GM21360 (cell line): Measurements from ENCODE around the gene PPP2R5A.
"Not testable (repeated sequence)": the region's sequence is repeated elsewhere in the genome, so short reads cannot be mapped to it uniquely, and the experiment has no call there.

ENCODE experiments used
- ATAC-seq: cut with Tn5 transposase; IDR thresholded peaks from one replicate; pipeline ENCODE4 v1.9.1; 2021; ENCODE audit warnings: mild to moderate bottlenecking, moderate library complexity; ENCODE audit not compliant: unreplicated experiment

PPP2R5A gene

GRCh38 chr1:212351588-212352362 lies 66.6 kb downstream of the PPP2R5A start:
- no peak for ATAC-seq

DNA sequence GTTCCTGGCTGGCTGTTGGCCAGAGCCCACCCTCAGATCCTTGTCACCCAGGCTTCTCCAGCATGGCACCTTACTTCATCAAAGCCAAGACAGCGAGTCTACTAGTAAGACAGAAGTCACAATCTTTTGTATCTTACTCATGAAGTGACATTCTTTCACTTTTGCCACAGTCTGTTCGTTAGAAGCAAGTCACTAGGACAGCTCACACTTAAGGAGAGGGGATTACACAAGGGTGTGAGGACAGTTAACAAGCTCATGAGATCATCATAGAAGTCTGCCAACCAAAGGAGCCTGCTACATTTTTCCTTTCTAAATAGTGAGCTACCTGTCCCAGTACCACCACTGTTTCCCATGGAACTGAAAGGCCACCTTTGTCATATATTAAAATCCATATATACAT lies 68.0 kb downstream of the PPP2R5A start:
- no peak for ATAC-seq

DNA sequence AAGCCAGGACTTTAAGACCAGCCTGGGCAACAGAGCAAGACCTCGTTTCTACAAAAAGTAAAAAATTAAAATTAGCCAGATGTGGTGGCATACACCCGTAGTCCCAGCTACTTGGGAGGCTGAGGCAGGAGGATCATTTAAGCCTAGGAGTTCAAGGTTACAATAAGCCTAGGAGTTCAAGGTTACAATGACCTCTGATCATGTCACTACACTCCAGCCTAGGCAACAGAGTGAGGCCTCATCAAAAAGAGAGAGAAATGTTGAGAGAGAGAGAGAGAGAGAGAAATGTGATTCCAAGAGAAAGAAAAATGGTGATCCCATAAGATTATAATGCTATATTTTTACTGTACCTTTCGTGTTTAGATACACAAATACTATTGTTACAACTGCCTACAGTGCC lies 69.3 kb downstream of the PPP2R5A start:
- ATAC-seq = no peak

DNA sequence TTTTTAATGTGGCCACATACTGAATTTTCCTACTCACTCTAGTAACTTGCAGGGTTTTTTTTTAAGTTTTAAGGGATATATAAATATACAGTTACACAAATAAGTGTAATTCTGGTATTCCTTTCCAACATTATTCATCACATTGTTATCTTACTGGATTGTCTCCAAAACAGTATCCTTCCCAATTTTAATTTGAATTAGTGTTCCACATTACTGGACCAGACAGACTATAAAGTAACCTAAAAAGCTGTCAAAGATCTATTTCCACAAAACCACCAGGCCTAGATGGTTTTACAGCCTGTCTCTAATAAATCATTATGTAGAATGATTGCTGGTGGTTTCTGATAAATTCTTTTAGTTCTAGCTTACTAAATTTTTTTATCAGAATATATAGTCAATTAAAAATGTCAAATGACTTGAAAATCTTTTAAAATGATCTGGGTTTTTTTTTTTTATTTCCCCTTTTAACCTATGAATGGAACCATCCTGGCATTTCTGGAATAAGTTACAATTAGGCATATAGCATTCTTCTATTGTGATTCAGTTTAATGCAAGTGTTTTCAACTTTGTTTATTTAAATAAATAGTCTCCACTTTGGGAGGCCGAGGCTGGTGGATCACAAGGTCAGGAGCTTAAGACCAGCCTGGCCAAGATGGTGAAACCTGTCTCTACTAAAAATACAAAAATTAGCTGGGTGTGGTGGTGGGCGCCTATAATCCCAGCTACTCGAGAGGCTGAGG lies 70.2 kb downstream of the PPP2R5A start:
- ATAC-seq = no peak

GRCh38 chr1:212359794-212360479 lies 74.7 kb downstream of the PPP2R5A start:
- ATAC-seq = no peak

GRCh38 chr1:212364985-212365384 lies 79.8 kb downstream of the PPP2R5A start:
- ATAC-seq = no peak

DNA sequence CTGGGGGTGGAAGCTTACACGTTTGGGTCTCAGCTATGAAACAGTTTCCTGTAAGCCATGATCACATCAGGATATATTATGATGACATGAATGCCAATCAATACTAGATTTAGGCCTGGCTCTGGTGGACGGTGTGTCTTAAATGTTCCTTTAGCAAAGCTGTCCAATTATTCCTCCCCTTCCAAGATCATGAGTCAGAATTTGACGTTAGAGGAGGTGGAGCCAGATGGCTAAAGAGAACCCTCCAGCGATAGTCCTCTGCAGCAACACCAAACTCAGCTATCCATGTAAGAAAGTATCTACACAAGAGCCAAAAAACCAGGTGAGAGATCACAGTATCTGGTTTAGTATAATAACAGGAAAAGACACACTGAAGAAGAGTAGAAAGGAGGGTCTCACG lies 81.7 kb downstream of the PPP2R5A start:
- ATAC-seq = no peak

- no peak for ATAC-seq
These were observed 82.4 kb downstream of the PPP2R5A start for GRCh38 chr1:212367474-212368072.

DNA sequence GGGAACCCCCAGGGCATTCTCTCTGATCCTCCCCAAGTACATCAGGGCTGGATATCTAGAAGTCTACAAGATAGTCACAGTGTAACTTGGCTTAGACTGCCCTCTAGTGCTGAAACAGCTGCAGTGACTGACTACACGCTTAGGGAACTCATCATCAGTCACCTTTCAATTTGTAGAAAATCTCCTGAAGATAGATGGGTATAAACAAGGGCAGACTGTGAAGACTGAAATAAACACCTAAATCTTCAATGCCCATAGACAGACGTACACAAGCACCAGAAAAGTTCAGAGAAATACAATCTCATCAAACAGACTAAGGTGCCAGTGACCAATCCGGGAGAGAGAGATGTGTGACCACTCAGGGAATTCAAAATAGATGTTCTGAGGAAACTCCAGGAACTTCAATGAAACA lies 82.9 kb downstream of the PPP2R5A start:
- no peak for ATAC-seq

DNA sequence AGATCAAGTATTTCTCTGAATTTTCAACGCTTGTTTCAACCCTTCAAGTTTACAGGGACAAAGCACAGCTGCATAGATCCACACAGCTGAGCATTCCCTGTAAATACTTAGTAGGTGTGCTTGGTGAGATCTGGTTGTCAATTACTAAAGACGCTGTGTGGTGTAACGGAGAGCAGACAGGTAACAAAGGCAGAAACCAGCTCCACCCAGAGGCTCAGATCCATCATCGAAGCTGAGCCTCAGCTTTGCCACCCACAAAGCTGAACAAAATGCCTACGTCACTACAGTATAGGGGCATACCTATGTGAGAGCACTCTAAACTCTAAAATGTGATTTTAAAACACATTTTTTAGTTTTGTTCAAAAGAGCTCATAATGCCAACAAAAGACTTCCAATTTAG lies 90.8 kb downstream of the PPP2R5A start:
- no peak for ATAC-seq

DNA sequence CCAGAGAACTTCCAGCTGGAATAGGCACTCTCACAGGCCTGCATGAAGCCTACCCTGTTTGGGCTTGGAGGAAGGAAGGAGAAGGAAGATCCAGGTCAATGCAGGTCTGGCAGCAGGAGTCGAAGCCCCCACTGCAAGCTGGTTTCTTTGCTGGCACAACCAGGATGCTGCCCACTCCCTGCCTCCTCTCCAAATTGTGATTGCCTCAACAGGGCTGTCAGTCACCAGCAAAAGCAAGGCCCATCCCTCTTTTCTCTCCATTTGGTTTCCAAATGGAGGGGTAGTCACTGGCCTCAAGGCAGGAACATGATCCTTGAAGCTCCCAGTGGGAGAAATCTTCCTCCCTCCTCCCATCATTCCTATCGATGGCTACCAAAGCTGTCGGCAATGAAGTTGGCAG lies 92.4 kb downstream of the PPP2R5A start:
- no peak for ATAC-seq

- no peak for ATAC-seq
These were observed 94.2 kb downstream of the PPP2R5A start for GRCh38 chr1:212379366-212379765.

GRCh38 chr1:212381397-212382035 lies 96.3 kb downstream of the PPP2R5A start:
- ATAC-seq = no peak

DNA sequence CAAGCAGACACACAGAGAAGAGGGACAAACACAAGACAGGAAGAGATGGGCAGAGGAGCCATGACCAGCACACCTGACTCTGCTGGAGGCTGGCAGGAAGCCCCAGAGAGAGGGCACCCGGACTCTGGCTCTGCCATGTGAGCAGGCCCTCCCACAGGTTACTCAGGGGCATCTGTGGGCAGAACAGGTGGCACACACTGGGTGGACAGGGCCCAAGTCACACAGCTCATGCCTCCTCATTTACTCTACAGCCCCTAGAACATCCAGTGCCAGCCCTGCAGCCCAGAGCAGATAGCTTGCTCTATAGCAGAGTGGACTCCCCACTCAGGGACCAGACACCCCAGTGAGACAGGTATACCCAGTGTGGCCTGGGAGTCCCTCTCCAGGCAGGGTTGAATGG lies 100.8 kb downstream of the PPP2R5A start:
- ATAC-seq = no peak

GRCh38 chr1:212388985-212389716 lies 103.9 kb downstream of the PPP2R5A start:
- no peak for ATAC-seq

- ATAC-seq = not testable (repeated sequence)
These were observed 110.6 kb downstream of the PPP2R5A start for GRCh38 chr1:212395678-212396437.

GRCh38 chr1:212396638-212397037 lies 111.4 kb downstream of the PPP2R5A start:
- no peak for ATAC-seq

DNA sequence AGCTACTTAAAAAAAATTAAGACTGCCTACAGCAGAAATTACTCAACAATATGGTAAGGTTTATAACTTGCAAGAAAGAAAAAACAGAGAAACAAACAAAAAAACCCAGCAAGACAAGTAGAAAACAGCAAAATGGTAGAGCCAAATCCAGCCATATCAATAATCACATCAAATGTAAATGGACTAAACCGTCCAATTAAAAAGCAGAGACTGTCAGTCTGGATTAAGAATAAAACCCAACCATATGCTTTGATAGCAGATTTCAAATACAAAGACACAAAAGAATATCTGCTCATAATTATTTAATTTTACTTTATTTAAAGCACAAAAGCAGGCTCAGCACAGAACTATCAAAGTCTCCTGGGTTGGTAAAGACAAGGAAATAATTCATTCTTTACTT lies 112.0 kb downstream of the PPP2R5A start:
- no peak for ATAC-seq

- ATAC-seq = no peak
These were observed 115.8 kb downstream of the PPP2R5A start for GRCh38 chr1:212401042-212401441.
